ENCODE data around the gene CSNK2B. TPM values are rescaled to one million over a fixed set of nuclear protein-coding genes. Genes with fewer than 3 reads are reported as not detected.

CSNK2B gene
- total and polyA plus RNA-seq, 10 of the 15 experiments (the other 5 are each of a cell fraction or from before 2014, with no cell fraction given) = 56.3 to 405 (median 286) TPM

DNA sequence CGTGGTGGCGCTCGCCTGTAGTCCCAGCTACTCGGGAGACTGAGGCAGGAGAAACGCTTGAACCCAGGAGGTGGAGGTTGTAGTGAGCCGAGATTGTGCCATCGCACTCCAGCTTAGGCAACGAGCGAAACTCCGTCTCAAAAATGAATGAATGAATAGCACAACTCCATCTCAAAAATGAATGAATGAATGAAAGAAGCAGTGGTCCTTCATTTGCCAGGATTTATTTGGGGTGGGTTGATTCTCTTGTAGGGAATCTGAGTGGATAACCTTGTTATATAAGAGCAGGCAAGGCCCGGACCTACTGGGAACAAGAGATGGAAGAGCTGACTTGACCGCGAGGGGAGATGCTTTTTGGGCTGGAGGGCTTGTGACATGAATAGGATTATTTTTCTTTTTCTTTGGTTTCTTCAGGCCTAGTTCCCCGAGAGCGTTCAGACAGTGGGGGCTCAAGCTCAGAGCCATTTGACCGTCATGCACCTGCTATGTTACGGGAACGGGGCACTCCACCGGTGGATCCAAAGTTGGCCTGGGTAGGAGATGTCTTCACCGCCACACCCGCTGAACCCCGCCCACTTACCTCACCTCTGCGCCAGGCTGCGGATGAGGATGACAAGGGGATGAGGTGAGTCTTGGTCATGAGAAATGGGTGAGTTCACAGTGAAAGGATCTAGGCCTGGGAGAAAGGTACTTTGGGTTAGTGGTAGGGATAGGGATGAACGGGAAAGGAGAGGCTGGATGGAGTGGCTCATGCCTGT is 35.5 kb upstream of the CSNK2B start:
- no peak overlapping the region for H3K27ac ChIP-seq (ENCODE audit: control insufficient read depth, insufficient read depth)
- no peaks in the 10 kb centered on the region for H3K27me3 ChIP-seq (replicated peaks in 1 of 2; ENCODE audit: control insufficient read depth in 2 of 2, insufficient read depth in 2 of 2, low read length in 1 of 2)
- no peak overlapping the region for H3K4me3 ChIP-seq
- H3K4me2 ChIP-seq (ENCODE audit: control insufficient read depth, insufficient read depth) = no peak overlapping the region
- RAD21 ChIA-PET (ENCODE audit: unreplicated experiment) = interaction anchor here (0.6 kb wide), 1 partner anchor 199 kb away, joined by 3 read pairs; no protein-coding TSS in a partner anchor
- DNase-seq (ENCODE audit: low read depth, low spot score) = no peak
- no peaks in the 10 kb centered on the region for H4K20me1 ChIP-seq (ENCODE audit: control insufficient read depth, insufficient read depth)
- in situ Hi-C loops (cut with MboI) = no loop called here
- H2AFZ ChIP-seq (ENCODE audit: control insufficient read depth, low read depth, low read length) = no peak overlapping the region
- peaks cover 49 to 68% of the 10 kb centered on the region in 2 experiments for H3K36me3 ChIP-seq (ENCODE audit: control insufficient read depth in 2 of 2, insufficient read depth in 2 of 2, low read length in 1 of 2)
- H3K4me1 ChIP-seq (ENCODE audit: control insufficient read depth, insufficient read depth, low read length) = no peaks in the 10 kb centered on the region
- POLR2A ChIA-PET = no interaction called here
- TF ChIP-seq SIX5 (IDR thresholded peaks at IDR 0.05; ENCODE audit: low read depth, low read length, severe bottlenecking) (no peak), SMAD5 (IDR thresholded peaks at IDR 0.05; ENCODE audit: low read depth) (no peak), SUZ12 (IDR thresholded peaks at IDR 0.05; ENCODE audit: unreplicated experiment) (no peak), BRCA1 (IDR thresholded peaks at IDR 0.05; ENCODE audit: low read depth, low read length) (no peak), CHD2 (IDR thresholded peaks at IDR 0.05; ENCODE audit: borderline replicate concordance, low read depth, low read length) (no peak)
- SMC1A ChIA-PET (ENCODE audit: uncharacterized antibody, unreplicated experiment) = no interaction called here
- no TSS peak for BruUV-seq (replicated peaks)
- WGBS (ENCODE audit: insufficient coverage, insufficient replicate concordance, low lambda C conversion rate, missing lambda C conversion rate) = 96% methylated on average over 25 of the region's 25 CpGs
- ATAC-seq = no peak
- no peaks in the 10 kb centered on the region; the same call in none of the 2 replicates for H3K79me2 ChIP-seq (ENCODE audit: control insufficient read depth, insufficient read depth, low read length)
- CTCF ChIA-PET = no interaction called here
- intact Hi-C loops (cut with micrococcal nuclease; ENCODE audit: unreplicated experiment) = no loop called here
- no peak overlapping the region for H3K9ac ChIP-seq (ENCODE audit: control insufficient read depth, insufficient read depth, low read length)
- no peaks in the 10 kb centered on the region for H3K9me3 ChIP-seq (replicated peaks; ENCODE audit: control insufficient read depth, insufficient read depth, low read length)
- FAIRE-seq = no peak

DNA sequence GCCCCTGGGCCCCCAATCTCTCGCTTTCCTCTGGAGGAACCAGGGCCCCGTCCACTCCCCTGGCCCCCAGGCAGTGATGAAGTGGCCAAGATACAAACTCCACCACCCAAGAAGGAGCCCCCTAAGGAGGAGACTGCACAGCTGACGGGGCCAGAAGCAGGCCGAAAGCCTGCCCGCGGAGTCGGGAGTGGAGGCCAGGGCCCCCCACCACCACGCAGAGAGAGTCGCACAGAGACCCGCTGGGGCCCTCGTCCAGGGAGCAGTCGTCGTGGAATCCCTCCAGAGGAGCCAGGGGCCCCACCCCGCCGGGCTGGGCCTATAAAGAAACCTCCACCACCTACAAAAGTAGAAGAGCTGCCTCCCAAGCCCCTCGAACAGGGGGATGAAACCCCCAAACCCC is 34.7 kb upstream of the CSNK2B start:
- no peaks in the 10 kb centered on the region for H3K27me3 ChIP-seq (replicated peaks in 1 of 2; ENCODE audit: control insufficient read depth in 2 of 2, insufficient read depth in 2 of 2, low read length in 1 of 2)
- no peaks in the 10 kb centered on the region for H4K20me1 ChIP-seq (ENCODE audit: control insufficient read depth, insufficient read depth)
- DNase-seq (ENCODE audit: low read depth, low spot score) (no peak), ATAC-seq (no peak; the same call in 2 of the 3 replicates), FAIRE-seq (no peak)
- ChIA-PET SMC1A (ENCODE audit: uncharacterized antibody, unreplicated experiment) (no interaction called here), CTCF (no interaction called here), POLR2A (interaction anchor here (0.7 kb wide), 1 partner anchor 70 kb away, joined by 5 read pairs; no protein-coding TSS in a partner anchor), RAD21 (ENCODE audit: unreplicated experiment) (no interaction called here)
- no peaks in the 10 kb centered on the region for H3K9me3 ChIP-seq (replicated peaks; ENCODE audit: control insufficient read depth, insufficient read depth, low read length)
- no peak overlapping the region for H3K4me2 ChIP-seq (ENCODE audit: control insufficient read depth, insufficient read depth)
- WGBS (ENCODE audit: insufficient coverage, insufficient replicate concordance, low lambda C conversion rate, missing lambda C conversion rate) = 98% methylated on average over 16 of the region's 16 CpGs
- TSS peak; percentile 11 for BruUV-seq (replicated peaks)
- no peak overlapping the region for H2AFZ ChIP-seq (ENCODE audit: control insufficient read depth, low read depth, low read length)
- no peaks in the 10 kb centered on the region for H3K4me1 ChIP-seq (ENCODE audit: control insufficient read depth, insufficient read depth, low read length)
- H3K79me2 ChIP-seq (ENCODE audit: control insufficient read depth, insufficient read depth, low read length) = no peaks in the 10 kb centered on the region; the same call in 1 of the 2 replicates
- no peak overlapping the region for H3K27ac ChIP-seq (ENCODE audit: control insufficient read depth, insufficient read depth)
- H3K36me3 ChIP-seq (ENCODE audit: control insufficient read depth in 2 of 2, insufficient read depth in 2 of 2, low read length in 1 of 2) = peaks cover 50 to 65% of the 10 kb centered on the region in 2 experiments
- in situ Hi-C loops (cut with MboI) (no loop called here), intact Hi-C loops (cut with micrococcal nuclease; ENCODE audit: unreplicated experiment) (no loop called here)
- no peak overlapping the region for H3K9ac ChIP-seq (ENCODE audit: control insufficient read depth, insufficient read depth, low read length)
- no peak overlapping the region for H3K4me3 ChIP-seq
- TF ChIP-seq, protein P1, sequence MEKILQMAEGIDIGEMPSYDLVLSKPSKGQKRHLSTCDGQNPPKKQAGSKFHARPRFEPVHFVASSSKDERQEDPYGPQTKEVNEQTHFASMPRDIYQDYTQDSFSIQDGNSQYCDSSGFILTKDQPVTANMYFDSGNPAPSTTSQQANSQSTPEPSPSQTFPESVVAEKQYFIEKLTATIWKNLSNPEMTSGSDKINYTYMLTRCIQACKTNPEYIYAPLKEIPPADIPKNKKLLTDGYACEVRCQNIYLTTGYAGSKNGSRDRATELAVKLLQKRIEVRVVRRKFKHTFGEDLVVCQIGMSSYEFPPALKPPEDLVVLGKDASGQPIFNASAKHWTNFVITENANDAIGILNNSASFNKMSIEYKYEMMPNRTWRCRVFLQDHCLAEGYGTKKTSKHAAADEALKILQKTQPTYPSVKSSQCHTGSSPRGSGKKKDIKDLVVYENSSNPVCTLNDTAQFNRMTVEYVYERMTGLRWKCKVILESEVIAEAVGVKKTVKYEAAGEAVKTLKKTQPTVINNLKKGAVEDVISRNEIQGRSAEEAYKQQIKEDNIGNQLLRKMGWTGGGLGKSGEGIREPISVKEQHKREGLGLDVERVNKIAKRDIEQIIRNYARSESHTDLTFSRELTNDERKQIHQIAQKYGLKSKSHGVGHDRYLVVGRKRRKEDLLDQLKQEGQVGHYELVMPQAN (conservative IDR thresholded peaks at IDR 0.05) = no peak
- no peak for TF ChIP-seq ZZZ3 (IDR thresholded peaks at IDR 0.05; ENCODE audit: control insufficient read depth, insufficient read length, low read depth)
- no peak for TF ChIP-seq SMAD1 (IDR thresholded peaks at IDR 0.05; ENCODE audit: low read depth, partially characterized antibody)
- no peak for TF ChIP-seq SIX5 (IDR thresholded peaks at IDR 0.05; ENCODE audit: low read depth, low read length, severe bottlenecking)
- TF ChIP-seq KAT2A (conservative IDR thresholded peaks at IDR 0.05; ENCODE audit: control insufficient read depth, low read depth, low read length) = no peak
- no peak for TF ChIP-seq SREBF1 (IDR thresholded peaks at IDR 0.05; ENCODE audit: low read length)
- TF ChIP-seq, protein P2, sequence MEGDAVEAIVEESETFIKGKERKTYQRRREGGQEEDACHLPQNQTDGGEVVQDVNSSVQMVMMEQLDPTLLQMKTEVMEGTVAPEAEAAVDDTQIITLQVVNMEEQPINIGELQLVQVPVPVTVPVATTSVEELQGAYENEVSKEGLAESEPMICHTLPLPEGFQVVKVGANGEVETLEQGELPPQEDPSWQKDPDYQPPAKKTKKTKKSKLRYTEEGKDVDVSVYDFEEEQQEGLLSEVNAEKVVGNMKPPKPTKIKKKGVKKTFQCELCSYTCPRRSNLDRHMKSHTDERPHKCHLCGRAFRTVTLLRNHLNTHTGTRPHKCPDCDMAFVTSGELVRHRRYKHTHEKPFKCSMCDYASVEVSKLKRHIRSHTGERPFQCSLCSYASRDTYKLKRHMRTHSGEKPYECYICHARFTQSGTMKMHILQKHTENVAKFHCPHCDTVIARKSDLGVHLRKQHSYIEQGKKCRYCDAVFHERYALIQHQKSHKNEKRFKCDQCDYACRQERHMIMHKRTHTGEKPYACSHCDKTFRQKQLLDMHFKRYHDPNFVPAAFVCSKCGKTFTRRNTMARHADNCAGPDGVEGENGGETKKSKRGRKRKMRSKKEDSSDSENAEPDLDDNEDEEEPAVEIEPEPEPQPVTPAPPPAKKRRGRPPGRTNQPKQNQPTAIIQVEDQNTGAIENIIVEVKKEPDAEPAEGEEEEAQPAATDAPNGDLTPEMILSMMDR (IDR thresholded peaks at IDR 0.05 in 2 of 3, conservative IDR thresholded peaks at IDR 0.05 in 1 of 3; ENCODE audit: control insufficient read depth in 2 of 3, extremely low read depth in 1 of 3, insufficient read depth in 1 of 3, low read depth in 3 of 3, low read length in 3 of 3) = no peak
- TF ChIP-seq MEF2B (IDR thresholded peaks at IDR 0.05; ENCODE audit: partially characterized antibody, poor library complexity, severe bottlenecking) = no peak
